NK-92 (cell line): ENCODE measurements around the gene DHX32.
"Not testable (repeated sequence)": the region's sequence is repeated elsewhere in the genome, so short reads cannot be mapped to it uniquely, and the experiment has no call there.

Source experiments
- DNase-seq: peaks from one replicate; lab custom pipeline; 2025; ENCODE audit not compliant: unreplicated experiment; lab: John Stamatoyannopoulos, UW

Gene DHX32

DNA sequence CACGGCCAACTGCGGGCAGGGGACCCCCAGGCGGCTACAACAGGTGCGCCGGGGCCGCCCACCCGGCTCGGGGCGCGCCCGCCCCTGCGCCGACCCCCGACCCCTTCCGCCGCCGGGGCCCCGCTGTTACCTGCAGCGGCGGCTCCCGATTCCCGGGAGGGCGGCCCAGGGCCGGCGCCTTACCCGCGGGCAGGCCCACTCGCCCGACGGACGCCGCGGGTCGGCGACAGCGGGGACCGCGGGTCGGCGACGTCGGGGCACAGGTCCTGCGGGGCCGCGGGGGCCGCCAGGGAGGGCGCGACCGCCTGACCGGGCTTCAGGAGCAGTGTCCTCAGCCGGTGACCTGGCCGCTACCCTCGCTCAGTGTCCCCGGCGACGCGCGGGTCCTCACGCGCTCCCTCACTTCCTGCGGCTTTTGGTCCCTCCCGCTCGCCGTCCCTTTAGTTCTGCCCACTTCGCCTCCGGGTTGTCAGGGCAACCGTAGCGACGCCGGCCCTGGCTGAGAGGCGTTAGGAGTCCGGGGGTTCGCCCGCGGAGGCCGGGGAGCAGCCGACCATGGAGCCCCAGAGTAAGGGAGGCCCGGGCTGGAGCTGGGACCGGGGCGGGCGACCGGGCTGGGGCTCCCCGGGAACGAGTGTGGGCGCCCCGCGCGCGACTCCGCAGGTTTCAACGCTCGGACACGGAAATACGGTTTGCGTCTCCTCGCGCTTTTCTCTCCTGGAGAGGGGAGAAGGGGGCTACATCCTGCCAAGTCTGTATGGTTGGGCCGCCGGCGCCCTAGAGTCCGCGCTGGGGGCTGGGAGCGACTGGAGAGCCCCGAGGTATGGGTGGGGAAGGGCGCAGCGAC lies 15.2 kb upstream of the DHX32 start, which contains the start of gene FANK1:
Gene FANK1, plus strand, starts transcription at position 477 of the 847 bp plus-strand sequence. Its CDS starts 79 bp downstream, at position 556.
- not testable (repeated sequence) for DNase-seq

- not testable (repeated sequence) for DNase-seq
Measured at GRCh38 chr10:125895130-125896087, 14.3 kb upstream of the DHX32 start.

DNA sequence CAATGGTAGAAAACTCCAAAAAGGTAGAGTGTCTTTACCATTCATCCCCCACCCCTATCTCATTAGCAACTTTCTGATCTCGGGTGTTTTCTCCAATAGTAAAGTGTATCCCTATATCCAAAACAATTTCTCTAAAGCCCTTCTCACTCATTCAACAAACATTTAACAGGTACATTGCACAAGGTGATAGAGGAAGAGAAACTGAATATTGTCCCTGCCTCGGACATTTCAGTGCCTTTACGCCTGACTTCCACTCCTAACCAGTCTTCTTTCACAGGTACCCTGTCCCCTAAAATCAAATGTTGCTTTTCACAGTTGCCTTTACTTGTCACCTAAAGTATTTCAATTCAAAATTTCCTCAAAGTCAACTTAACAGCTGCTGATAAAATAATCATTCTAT lies 13.1 kb upstream of the DHX32 start:
- not testable (repeated sequence) for DNase-seq

- DNase-seq: not testable (repeated sequence)
Measured at GRCh38 chr10:125892402-125892801, 11.3 kb upstream of the DHX32 start.

- DNase-seq: not testable (repeated sequence)
Measured at GRCh38 chr10:125889441-125889840, 8.3 kb upstream of the DHX32 start.

DNA sequence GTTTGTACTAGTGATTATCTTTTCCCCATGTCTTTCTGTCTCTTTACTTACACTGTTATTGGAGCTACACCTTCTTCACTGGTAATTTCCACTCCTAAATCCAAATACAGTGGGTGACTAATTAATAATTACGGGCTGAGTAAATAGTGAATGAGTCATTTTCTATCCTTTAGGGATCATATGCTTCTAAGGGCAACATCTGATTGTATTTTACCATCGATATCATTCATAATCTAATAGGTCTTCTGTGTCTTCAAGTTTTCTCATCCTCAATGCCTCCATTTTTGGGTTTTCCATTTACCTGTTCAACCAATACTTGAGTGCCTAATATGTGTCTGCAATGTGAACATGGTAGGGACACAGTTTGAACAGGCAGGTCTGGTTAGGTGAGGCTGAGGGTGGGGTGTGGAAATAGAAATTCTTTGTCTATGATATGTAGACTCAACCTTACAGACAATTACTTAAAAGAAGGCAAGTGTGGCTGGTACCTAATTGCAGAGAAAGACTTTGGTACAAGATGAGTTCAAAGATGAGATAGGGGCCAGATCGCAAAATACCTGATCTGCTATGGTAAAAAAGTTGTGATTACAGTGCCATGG lies 5.9 kb upstream of the DHX32 start:
- no peak for DNase-seq

- DNase-seq: no peak
Measured at GRCh38 chr10:125883211-125883610, 2.1 kb upstream of the DHX32 start.

GRCh38 chr10:125882596-125882995 lies 1.5 kb upstream of the DHX32 start:
- DNase-seq: no peak

DNA sequence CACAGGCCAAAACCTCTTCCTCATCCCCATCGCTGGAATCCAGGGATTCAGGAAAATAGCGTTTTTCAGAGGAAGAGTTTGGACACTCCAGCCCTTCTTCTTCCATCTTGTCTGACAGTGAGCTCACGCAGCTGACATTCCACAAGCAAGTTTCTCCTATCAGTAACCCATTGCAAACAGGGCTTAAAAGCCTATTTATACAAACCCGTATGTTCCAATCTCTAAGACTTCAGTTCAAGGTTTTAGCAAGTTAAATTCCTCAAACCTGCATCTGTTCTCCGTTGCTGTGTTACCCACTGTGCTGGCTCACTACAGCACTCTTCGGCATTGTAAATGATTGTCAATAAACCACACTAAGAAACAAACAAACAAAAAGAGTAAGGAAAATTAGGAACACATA lies 373 bp downstream of the DHX32 start:
- DNase-seq: no peak

- DNase-seq: no peak
Measured at GRCh38 chr10:125878957-125879835, 1.9 kb downstream of the DHX32 start.

DNA sequence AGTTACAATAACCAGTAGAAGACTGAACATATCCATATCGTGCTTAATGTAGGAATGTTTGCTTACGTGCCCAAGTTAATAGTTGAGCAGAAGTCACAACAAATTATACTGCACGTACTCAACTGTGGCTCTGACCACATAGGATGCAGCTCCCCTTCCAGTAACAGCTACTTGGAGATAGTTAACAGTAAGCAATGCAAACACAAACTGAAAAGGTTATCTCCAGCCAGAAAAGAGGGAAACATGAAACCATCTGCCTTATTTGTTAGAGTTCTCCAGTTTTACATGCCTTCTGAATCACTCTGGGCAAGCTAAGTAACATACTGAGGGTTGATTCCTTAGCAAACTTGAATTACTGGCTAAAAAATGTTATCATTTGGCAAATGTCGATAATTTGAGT lies 9.8 kb downstream of the DHX32 start:
- no peak for DNase-seq

DNA sequence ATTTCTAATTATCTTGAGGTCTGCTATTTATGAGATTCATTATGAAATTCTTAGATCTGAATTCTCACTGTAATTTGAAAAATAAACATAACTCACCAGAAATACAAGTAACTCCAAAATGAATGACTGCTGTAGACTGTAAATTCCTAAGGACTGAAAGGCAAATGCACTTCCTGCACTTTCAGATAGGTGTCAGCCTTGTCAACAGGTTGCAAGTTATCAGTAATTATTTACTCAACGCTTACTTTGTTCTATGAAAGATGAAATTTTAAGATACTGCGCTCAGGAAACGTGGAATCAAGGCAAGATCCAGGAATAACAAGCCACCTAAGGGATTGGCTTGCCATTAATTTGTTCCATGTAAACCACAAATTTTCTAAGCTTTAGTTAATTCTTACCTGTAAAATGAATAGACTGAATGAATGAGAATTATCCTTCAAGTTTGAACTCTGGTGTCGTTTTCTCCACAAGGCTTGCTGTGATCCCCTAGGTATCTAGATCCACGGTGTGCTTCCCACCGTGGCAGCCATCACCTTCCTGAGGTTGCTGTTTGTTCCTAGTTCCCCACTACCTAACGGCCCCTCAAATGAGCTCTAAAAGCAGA lies 12.6 kb downstream of the DHX32 start:
- DNase-seq: no peak

- DNase-seq: no peak
Measured at GRCh38 chr10:125866421-125867029, 14.6 kb downstream of the DHX32 start.

GRCh38 chr10:125865120-125865519 lies 16.0 kb downstream of the DHX32 start:
- no peak for DNase-seq

DNA sequence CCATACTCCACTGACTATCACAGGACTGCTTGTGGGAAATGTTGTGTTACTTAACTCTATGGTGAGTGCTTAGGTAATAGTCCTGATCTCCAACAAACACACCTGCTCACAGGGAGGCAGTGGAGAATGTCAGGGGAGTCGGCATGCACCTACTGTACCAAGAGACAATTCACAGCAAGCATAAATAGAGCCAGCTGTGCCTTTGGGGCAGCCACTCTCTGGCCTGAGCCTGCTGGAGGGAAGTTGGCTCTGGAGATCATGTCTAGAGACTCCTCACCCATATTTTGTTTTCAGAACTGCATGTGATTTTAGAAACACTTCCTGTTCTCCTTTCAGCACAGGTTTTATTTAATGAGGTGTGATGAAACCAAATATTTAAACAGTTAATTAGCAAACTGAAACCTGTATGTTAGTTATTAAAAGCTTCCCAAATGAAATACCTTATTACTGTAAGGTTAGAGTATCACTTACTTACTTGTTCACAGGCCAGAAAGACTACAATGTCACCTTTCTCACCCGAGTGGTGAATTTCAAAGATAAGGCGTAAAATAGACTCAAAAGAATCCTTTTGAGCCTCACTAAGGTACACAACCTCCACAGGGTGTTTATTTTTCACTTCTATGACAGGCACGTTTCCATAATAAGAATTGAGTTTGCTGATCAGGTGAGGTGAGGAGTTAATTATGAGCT lies 21.8 kb downstream of the DHX32 start:
- no peak for DNase-seq

GRCh38 chr10:125857185-125857760 lies 23.8 kb downstream of the DHX32 start:
- no peak for DNase-seq

DNA sequence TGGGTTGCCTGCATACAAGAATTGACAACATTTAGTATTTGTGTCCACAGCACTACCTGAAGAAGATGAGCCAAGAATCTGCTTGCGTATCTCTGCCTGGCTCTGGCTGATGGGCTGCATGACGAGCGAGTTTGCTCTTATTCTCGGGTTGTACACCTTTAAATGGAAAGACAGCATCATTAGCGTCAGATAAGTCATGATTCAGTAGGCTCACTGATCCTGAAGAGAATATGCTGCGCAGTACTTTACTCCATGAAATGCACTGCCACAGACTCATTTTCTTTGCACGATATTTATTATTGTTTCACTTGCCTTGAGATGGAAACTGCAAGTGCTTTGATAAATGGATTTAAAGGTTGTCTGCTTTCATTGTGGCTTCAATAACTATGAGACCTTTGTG lies 28.6 kb downstream of the DHX32 start:
- DNase-seq: no peak
